Nucleus accumbens (tissue), 56 donors: ENCODE data around the gene NDRG3.
A peak's percentile ranks its signal among the peaks of the same experiment; 100 is the strongest.

Source experiments
- DNase-seq, 56 donors: peaks; one replicate each; lab custom pipeline; 2025; lab: John Stamatoyannopoulos, UW

Gene NDRG3

DNA sequence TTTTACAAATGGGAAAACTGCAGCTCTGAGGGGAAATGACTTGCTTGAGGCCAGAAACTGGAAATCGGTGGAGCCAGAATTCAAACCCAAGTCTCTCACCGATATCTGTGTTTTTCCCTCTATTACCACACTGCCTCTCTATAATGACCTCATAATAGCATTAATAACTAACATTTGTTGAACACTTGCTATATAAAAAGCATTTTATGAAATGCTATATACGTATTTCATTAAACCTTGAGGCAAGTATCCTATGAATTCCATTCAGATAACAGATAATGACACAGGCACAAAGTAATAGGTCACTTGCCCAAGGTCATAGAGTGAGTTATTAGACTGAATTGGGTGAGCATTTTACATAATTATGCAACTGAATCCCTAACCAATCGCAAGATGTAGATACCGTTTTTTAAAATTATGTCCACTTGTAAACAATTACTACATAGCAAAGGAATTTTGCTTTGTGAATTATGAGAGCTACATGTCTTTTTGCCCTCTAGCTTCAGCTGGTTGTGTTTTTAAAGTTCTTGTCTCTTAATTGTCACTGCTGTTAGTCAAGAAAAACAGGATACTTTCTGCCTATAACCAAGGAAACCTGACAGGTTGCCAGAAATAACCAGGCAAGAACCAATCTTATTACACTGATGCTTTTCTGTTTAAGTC is 23.0 kb upstream of the NDRG3 start:
- DNase-seq = no peak

DNA sequence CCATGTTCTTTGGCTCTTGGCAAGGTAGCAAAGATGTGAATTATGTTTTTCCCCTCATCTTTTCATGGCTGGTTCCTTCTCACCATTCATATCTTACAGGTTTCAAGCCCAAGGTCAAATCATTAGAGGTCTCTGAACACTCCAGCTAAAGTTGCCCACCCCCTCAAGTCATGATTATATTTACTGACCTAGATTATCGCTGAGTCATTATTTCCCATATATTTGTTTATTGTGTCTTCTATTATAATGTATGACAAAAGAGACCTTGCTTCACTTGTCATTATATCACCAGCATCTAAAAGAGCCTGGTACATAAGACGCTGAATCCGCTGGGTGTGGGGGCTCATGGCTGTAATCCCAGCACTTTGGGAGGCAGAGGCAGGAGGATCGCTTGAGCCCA is 15.2 kb upstream of the NDRG3 start:
- DNase-seq = no peak

DNA sequence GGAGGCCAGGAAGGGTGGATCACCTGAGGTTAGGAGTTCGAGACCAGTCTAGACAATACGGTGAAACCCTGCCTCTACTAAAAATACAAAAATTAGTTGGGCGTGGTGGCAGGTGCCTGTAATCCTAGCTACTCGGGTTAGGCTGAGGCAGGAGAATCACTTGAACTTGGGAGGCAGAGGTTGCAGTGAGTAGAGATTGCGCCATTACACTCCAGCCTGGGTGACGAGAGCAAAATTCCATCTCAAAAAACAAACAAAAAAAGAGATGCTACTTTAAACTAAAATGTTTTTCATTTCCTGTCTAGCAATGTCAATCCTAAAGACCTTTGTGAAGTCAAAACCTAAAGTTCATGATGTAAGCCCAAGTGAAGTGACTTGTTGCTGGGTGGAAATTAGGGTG is 14.8 kb upstream of the NDRG3 start:
- DNase-seq = no peak

DNA sequence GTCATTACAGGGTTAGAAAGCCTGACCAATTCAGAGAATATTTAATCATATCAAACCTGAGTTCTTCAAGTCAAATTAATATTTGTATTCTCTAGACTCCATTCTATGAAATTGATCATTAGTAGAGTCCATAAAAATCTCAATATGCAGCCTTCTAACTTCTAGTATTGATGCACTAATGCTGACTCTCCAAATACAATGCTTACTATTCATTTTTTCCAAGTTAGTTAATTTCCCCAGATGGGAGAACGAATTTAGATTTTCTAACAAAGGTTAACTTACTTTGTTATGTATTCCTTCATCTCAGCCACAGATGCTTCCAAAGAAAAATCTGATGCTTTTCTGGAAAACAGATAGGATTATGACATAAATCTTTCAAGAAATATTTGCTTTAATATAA is 12.4 kb upstream of the NDRG3 start:
- DNase-seq = no peak

DNA sequence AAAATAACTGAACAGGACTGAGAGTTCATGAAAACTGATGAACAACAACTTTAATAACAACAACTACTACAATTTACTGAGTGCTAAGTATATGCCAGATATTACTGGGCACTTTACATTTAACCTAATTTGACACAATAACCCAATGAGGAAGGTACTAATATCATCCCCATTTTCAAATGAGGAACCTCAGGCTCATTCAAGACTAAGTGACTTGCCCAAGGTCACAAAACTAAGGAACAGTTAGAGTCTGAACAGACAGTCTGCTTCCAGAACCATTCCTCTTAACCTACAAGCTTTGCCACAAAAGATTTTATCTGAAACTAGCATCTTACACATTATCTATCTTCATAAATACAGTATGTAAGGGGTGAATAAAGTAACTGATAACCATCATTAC is 10.6 kb upstream of the NDRG3 start:
- no peak for DNase-seq

DNA sequence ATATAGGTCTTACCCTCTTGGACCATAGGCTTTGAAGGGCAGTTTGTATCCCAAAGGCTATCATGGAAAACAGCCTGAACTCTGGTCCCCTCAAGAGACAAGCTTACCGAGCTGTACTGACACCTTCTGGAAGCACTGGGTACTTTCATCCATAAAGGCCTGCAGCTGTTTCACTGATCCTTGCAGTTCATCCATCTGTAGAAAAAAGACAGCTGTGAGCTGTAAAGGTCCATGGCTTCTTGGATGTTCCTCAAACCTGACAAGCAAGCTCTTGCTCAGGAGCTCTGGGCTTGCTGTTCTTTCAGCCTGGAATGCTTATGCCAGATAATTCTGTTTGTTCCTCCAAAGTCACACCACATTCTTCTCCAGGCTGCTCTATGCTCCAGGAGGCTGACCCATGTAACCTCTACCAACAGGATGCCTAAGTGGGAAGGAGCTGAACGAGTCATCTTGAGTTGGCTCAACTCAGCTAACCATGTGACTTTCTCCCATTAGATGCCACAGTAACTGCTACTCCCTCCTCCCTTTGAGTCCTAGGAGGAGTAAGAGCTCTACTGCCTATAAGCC is 8.8 kb upstream of the NDRG3 start:
- DNase-seq = peak in 38 of 56 donors; percentile 2 to 69 (median 21)

DNA sequence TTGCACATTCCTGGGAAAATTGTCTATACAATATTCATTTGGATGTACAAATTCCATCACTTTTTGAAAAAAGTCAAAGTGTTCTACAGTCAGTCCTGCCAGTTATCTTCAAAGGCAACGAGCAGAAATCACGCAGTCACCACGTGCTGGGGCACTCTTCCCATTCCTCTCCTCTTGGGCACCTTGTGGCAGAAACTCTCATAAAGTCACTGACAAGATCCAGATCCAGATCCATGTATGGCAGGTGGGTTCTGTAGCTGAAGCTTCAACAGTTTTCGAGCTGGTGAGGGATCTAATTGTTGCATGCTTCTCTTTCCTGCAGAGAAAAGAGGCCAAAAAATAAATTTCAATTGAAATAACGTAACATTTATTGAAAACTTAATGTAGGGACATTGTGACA is 6.7 kb upstream of the NDRG3 start:
- no peak for DNase-seq

DNA sequence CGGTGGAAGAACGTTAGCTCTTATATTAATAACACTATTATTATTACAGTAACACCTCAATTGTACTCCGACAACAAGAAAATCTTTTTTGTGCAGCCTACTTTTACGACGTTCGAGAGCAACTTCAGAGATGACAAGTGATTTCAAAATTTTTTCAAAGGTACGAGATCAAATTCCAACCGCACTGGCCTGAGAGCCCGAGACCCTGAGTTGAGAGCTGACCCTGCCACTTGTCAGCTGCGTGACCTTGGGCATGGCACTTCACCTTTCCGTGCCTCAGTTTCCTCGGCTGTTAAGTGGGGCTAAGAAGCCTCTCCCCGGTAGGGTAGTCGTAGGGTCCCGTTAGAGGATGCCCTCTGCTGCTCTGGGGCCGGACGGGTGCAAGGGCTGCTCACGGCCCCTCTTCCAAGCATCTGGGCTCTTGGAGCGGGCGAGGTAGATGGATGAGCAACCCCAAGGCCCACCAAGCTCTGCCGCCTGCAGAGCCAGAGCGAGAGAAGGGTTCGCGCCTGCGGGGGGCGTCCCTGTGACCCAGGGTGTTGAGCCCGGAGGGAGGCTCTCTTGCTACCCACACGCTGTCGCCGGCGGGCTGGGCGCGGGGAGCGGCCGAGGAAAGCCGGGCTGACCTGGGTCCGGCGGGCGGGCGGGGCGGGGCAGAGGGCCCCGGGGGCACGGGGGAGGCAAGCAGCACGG is 510 bp downstream of the NDRG3 start:
- DNase-seq = peak in 30 of 56 donors; percentile 21 to 66 (median 47)

DNA sequence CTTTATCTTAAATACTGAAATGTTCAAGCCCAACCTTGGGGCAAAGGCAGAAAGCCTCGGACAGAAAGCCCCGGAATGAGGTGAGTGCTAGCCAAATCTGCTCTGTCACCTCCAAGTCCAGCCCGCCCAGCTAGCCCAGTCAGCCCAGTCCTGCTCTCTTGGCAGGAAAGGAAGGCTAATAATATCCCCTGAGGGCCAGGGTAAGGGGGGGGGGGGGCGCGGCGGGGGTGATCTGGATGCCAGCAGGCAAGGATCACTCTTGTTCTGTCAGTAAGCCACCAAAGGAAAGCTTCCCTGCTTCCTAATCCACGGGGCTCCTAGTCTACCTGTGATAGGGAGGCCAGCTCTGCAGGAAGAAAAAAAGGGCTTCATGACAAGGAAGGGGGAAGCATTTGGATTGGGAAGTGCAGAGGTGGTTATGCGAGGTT is 1.1 kb downstream of the NDRG3 start:
- DNase-seq = peak in 33 of 56 donors; percentile 1 to 62 (median 16)

DNA sequence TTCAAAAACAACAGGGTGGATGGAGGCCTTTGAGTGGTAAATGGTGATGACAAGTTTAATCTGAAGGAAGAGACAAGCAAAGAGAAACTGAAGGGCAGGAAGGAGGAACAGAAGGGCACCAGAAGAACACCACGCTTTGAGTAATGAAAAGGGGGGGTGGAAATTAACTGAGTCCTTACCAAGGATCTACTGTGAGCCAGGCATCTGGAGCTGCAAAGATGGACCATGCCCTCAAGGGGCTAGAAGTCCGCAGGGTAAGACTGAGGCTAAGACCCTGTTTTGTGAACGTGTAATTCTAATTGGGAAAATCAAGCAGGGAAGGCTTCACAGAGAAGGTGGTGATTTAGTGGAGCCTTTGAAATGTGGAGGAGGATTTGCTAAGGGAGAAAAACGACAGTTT is 1.6 kb downstream of the NDRG3 start:
- DNase-seq = no peak

DNA sequence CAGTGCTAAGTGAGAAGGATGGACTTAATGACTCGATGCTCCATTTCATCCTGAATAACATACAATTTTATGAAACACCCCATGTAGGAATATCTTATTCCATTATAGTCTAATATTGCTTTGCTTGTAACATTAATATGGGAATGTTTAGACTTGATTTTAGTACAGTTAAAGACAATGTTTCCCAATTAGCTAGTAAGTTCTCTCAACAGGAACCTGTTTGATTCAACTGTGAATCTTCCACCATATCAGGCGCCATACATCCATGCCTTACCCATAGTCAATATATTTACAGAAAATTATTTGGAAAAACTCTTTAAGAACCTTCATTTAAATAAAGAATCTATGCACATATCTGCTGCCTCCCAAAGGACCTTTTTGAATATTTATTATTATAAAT is 3.3 kb downstream of the NDRG3 start:
- DNase-seq = no peak

DNA sequence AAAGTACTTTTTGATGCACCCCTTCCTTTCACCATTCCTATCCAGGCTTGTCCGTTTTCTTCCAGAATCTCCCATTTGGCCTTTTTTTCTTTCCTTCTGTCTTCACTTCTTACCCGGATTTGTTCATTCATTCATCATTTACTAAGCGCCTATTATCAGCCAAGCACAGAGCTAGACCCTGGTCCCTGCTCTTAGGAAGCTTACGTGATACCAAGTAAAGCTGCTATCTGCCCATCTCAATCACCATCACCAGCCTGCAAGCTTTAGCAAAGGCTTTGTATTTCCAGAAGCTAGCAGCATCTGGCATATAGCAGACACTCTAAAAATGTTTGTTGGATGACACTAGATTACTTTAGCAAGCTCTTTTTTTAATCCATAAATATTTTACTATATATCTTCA is 4.8 kb downstream of the NDRG3 start:
- DNase-seq = no peak

DNA sequence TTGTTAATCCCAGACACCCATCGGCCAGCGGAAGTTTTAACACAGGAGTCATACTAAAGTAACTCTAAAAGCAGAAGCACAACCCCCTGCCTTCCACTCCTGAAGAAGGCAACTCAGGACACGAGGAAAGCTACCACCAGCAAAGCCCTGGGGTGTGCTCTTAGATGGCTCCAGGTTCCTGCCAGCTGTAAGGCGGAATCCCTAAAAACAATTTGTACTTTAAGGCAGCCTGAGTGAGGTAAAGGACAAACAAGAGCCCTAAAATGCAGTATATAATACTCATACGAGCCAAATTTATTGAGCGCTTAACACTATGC is 8.7 kb downstream of the NDRG3 start:
- no peak for DNase-seq

DNA sequence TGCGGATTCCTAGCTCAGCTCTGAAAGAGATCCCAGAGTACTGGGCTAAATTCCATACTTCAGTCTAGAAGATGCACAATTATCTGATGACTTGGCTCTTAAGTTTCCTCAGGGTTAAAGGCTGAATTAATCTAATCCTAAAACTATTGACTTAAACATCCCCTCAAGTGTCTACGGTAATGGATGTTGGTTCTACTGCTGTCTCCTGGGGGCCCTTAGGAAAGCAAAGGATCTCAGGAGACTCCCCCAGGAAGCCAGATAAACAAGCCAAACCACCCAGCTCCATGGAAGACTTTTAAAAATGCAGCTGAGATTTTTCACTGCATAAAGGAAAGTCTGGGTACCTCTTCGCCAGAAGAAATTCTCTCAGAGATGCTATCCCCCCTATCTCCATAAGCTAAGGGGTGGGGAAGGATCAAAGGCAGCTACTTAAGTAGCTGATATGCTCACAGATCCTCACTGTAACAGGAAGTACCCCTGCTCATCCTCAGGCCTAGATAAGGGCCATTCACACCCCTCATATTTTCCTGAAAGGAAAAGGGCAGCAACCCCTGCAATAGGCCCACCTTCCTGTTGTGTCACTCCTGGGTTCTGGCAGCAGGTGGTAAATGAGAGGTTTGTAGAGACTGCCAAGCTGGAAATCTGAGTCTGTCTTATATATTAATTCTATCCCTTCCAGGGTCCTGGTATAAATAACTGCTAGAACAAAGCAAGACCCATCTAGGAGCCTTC is 9.3 kb downstream of the NDRG3 start:
- no peak for DNase-seq

DNA sequence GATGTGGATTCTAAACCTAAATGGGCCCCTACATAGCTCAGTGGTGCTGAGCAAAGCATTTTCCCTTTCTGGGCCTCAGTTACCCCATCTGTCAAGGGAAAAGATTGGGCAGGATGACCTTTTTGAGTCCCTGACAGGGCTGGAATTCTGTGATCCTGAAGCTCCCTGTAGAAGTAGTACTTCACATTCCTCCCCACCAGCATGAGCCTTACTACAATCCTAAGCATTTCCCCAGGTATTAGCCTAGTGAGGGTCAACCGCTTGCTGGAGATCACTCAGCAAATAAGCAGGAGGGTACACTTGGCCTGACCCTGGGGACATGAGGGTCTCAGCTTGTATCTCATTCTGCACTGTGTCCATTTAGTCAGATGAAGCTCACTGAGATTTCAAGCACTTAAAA is 13.4 kb downstream of the NDRG3 start:
- no peak for DNase-seq

DNA sequence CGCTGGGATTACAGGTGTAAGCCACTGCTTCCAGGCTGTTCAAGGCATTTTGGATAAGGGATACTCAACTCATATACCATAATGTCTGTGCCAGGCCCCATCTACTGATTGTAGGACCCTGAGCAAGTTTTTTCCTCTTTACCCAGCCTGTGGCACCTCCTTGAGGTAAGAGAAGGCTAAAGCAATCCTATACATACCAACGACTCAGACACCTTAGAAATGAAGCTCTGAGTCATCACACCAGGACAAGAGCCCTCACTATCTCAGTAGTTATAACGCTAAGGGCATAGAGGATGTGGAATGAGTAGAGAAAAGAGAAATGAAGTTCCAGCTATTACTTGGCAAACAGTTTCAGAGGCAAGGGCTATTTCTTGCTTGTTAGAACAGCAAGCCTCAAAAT is 16.9 kb downstream of the NDRG3 start:
- no peak for DNase-seq

DNA sequence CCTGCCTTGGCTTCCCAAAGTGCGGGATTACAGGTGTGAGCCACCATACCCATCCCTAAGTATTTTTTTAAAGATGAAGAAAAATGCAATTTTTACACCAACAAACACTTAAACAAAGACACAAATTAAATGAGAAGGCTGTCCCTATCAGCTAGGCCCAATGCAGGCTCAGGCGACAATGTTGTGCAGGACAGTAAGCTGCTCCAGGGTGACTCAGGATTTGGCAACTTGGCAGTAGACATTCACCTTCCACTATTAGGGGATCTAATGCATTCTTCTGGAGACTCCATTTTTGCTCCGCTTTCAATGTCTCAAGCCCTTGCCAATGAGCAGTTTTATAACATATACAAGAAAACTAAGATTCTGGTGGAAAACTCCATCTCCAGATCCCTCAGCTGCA is 19.7 kb downstream of the NDRG3 start:
- DNase-seq = no peak

DNA sequence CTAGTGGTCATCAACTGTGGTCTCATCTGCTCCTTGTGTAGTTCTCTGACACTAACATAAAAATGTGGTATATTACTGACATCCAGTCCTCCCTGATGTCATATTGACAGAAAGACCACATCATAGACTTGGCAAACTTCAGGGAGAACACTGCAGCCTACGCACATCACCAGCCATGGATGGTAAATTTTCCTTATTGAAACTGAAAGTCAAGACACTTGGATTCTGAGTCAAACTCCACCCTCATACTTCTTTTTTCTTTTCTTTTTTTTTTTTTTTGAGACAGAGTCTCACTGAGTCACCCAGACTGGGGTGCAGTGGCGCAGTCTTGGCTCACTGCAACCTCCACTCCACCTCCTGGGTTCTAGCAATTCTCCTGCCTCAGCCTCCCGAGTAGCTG is 25.4 kb downstream of the NDRG3 start:
- DNase-seq = no peak

DNA sequence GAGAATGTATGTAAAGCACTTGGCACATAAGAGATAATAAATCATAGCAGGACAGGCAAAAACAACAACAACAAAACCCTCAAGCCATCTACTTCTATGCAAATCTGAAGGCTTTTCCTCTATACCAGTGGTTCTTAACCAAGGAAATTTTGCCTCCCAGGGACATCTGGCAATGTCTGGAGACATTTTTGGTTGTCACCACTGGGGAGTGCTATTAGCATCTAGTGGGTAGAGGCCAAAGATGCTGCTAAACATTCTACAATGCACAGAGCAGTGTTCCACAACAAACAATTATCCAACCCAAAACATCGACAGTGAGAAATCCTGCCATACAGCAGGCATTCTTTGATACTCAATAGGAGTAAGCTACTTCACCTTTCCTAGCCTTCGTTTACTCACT is 28.2 kb downstream of the NDRG3 start:
- DNase-seq = peak in 15 of 56 donors; percentile 2 to 27 (median 9)

DNA sequence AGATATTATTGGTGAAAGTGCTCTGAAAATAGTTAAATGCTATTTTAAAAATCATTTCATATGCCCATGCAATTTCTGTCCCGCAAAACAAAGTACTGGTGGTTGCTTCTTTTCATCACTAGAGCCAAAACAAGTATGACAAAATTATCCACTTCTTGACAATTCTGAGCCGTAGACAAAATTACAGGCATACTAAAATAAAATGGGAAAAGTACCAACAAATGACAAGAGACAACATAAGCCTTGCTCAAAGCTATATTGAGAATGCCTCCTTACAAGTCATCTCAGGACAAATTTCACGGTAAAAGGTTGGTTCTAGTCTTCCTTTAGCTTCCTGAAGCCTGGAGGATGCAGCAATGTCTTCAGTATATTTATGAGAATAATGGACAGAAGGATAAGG is 28.9 kb downstream of the NDRG3 start:
- DNase-seq = no peak

DNA sequence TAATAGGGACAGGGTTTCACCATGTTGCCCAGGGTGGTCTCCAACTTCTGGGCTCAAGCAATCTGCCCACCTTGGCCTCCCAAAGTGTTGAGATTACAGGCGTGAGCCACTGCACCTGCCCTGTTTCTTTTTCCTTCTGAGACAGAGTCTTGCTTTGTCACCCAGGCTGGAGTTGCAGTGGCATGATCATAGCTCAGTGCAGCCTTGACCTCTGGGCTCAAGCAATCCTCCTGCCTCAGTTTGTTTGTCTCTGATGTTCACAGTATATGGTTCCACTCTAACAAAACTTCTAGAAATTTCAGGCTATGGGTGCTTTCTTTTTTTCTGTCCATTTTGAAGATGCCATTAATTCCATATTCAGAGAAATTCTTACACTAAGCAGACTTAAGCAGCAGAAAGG is 33.1 kb downstream of the NDRG3 start:
- DNase-seq = no peak

DNA sequence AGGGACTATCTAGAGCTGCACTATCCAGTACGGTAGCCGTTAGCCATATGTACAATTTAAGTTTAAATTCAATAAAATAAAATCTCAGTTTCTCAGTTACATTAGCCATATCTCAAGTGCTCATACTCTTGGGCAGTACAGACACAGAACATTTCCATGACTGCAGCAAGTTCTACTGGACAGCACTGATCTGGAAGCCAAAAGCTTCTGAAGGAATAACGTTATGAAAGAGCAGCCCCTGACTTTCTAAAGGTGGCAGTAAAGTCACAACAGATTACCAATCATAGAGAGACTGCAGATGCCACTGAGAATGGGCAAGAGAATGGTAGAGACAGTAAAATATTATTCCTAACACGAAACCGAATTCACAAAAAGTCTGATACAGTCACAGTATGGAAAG is 36.8 kb downstream of the NDRG3 start:
- DNase-seq = no peak
